Right lobe of liver (tissue), 4 donors: ENCODE results near the gene ZWINT.

Experiments used
- POLR2A ChIP-seq: fragments of 450-650 bp; IDR thresholded peaks from one replicate; pipeline ENCODE4 v1.6.1; 2017; ENCODE audit warnings: antibody characterized with exemption, mild to moderate bottlenecking
- TF ChIP-seq, protein P1 (sequence below), 4 donors: fragments of 200-600 bp in 3 of 4; fragments of 450-650 bp in 1 of 4; IDR thresholded peaks; one replicate each; pipeline versions ENCODE4 v1.5.1 to v1.8.0; 2016 to 2022; ENCODE audit warnings: antibody characterized with exemption in 4 of 4, mild to moderate bottlenecking in 2 of 4
- donor health status: DM: no; HTN: no; CAD: no.
- donor health status: DM: no; HTN: no; CAD: no.
- donor health status: DM: no; HTN: yes; CAD: no.

DNA sequence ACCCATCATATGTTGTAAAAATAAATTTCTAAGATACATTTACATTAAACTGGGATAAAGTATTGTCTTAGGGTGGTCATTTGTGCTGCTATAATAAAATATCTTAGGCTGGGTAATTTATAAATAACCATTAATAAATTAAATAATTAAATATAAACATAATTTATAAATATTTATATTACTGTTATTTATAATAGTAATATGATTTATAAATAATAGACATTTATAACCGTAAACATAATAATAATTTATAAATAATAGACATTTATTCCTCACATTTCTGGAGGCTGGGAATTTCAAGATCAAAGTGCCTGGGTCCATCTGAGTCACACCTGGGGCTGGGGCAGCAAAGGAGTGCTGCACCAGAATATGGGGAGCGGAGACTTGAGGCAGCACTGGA lies 31.1 kb downstream of the ZWINT start:
- TF ChIP-seq POLR2A, result no peak
- TF ChIP-seq, protein P1, sequence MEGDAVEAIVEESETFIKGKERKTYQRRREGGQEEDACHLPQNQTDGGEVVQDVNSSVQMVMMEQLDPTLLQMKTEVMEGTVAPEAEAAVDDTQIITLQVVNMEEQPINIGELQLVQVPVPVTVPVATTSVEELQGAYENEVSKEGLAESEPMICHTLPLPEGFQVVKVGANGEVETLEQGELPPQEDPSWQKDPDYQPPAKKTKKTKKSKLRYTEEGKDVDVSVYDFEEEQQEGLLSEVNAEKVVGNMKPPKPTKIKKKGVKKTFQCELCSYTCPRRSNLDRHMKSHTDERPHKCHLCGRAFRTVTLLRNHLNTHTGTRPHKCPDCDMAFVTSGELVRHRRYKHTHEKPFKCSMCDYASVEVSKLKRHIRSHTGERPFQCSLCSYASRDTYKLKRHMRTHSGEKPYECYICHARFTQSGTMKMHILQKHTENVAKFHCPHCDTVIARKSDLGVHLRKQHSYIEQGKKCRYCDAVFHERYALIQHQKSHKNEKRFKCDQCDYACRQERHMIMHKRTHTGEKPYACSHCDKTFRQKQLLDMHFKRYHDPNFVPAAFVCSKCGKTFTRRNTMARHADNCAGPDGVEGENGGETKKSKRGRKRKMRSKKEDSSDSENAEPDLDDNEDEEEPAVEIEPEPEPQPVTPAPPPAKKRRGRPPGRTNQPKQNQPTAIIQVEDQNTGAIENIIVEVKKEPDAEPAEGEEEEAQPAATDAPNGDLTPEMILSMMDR (IDR thresholded peaks at IDR 0.05), result no peak
